OCI-LY3 (cell line): Measurements from ENCODE around the gene MPO.

Experiments
- EZH2phosphoT487 ChIP-seq: fragments of 200-600 bp; shearing (Covaris generic); IDR thresholded peaks from 2 replicates; pipeline ENCODE4 v1.6.1; 2018; ENCODE audit warnings: antibody characterized with exemption, mixed run types, low read depth
- TF ChIP-seq, protein P1 (sequence below): fragments of 200-600, 300-600 bp; sonication (generic); IDR thresholded peaks from 2 replicates; pipeline ENCODE4 v1.5.1; 2014; ENCODE audit warnings: antibody characterized with exemption, low read length, low read depth

DNA sequence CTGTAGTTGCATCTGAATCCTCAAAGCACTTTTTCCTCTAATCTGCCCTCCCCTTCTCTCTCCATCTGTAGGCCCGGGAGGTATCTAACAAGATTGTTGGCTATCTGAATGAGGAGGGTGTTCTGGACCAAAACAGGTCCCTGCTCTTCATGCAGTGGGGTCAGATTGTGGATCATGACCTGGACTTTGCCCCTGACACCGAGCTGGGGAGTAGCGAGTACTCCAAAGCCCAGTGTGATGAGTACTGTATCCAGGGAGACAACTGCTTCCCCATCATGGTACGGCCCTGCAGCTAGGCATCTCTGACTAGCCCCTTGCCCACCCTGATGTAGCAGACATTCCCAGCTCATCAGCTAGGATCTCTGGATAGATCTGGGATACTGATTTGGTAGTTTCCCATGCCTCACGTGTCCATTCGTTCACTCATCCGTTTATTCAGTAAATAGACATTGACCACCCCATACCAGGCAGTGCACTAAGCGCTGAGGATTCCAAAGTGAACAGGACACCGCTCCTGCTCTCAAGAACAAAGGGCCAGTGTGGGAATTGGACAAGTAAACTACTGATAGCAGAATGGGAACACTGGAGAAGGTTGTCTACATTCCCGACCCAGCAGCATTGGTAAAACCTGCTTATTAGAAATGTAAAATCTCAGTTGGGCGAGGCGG, 30.3 kb downstream of the MPO start:
- TF ChIP-seq, protein P1, sequence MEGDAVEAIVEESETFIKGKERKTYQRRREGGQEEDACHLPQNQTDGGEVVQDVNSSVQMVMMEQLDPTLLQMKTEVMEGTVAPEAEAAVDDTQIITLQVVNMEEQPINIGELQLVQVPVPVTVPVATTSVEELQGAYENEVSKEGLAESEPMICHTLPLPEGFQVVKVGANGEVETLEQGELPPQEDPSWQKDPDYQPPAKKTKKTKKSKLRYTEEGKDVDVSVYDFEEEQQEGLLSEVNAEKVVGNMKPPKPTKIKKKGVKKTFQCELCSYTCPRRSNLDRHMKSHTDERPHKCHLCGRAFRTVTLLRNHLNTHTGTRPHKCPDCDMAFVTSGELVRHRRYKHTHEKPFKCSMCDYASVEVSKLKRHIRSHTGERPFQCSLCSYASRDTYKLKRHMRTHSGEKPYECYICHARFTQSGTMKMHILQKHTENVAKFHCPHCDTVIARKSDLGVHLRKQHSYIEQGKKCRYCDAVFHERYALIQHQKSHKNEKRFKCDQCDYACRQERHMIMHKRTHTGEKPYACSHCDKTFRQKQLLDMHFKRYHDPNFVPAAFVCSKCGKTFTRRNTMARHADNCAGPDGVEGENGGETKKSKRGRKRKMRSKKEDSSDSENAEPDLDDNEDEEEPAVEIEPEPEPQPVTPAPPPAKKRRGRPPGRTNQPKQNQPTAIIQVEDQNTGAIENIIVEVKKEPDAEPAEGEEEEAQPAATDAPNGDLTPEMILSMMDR, result no peak
- TF ChIP-seq EZH2phosphoT487, result no peak
